GM21825 (cell line): ENCODE measurements around the gene ENDOU.

ENCODE experiments used
- ATAC-seq: cut with Tn5 transposase; IDR thresholded peaks from one replicate; pipeline ENCODE4 v1.9.1; 2021; ENCODE audit warnings: mild to moderate bottlenecking, moderate library complexity; ENCODE audit not compliant: unreplicated experiment

Gene ENDOU

DNA sequence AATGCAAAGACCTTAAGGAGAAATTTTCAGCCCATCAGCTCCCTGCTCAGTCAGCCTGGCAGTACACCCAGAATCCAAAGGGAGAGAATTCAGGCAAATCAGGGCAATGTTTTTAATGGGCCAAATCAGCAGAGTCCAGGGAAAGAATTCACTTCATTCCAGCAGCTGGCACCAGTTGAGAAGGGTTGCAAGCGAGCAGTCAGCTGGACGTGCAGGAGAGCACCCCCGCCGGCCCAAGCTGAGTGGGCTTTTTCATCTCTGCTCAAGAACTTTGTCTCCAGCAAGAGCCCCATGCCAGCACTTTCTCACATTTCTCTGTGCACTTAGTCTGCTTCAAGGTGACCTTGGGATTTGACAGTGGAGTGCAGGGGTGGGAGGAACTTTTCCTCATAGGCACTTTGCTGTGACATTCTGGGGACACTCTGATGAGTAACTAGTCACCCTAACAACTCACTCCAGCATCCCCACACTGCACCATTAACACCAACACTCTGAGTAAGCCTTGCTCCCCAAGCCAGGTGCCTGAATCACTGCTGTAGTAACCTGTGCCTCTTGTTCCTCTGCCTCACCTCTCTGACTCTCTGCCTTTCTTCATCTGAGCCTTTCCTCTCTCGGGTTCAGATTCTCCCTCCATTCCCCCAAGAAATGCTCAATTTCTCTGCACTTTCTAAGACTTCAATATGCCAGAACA lies 2.2 kb downstream of the ENDOU start:
- ATAC-seq, result no peak

DNA sequence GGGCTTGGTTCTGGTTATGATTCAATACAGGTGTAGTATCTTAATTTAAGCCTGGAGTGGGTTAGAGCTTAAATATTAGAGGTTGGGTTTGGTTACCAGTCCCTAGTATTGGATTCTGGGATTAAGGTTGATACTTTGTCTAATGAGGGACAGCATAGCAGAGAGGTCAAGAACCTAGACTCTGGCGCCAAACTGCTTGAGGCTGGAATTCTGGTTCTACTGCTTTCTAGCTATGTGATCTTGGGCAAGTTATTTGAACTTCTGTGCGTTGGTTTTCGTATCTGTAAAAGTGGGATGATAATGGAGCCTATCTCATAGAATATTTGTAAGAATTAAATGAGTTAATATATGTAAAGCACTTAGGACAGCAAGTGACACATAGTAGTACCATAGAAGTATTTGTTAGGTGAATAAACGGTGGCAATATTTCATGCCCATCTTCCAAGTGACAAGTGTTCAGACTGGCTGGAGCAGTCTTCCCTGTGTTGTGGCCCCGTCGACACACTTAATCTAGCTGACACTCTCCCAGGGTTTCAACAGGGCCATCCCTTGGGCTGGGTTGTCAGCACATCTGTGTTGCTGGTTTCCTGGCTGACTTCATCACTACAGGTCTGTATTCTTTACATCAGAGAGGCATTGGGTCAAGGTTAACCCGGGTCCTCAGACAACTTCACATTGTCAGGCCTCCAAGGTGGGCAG lies 3.0 kb downstream of the ENDOU start:
- no peak for ATAC-seq

DNA sequence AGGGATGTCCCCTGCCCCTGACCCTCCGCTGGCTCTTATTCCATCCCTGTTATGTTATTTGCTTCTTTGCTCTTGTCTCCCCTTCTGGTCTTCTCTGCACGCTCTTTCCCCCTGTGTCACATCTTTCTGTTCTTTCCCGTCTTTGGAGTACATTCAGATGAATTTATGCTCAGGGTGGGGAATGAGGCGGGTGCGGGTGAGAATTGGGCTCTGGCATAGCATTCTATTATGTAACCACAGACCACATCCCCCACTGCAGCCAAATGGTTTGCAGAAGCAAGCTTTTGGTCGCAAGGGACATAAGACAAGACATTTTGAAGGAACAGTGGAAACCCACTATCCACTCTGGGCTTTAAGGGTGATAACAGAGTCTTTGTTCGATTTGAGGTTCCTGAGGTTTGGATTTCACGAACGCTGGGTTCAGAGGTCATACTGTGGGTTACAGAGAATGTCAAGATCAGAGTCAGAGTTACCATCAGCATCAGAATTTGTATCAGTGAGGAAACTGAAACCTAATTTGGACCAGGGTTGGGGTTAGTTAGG lies 3.8 kb downstream of the ENDOU start:
- ATAC-seq, result no peak

DNA sequence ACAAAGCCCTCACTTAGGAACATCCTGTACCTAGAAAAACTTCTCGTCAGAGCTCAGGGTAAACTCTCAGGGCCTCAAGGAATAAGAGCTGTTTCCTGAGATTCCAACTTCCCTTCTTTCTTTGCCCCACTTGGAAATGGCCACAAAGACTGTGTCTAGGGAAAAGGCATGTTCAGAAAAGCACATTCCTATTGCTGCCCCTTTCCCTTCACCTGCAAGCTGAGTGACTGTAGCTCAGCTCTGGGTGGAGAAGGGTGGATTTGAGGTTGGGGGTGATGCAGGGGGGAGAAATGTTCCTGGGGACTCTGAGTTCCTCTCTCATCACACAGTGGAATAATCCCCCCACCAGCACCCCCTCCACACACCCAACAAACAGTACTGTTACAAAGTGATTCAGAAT lies 6.8 kb downstream of the ENDOU start:
- no peak for ATAC-seq

DNA sequence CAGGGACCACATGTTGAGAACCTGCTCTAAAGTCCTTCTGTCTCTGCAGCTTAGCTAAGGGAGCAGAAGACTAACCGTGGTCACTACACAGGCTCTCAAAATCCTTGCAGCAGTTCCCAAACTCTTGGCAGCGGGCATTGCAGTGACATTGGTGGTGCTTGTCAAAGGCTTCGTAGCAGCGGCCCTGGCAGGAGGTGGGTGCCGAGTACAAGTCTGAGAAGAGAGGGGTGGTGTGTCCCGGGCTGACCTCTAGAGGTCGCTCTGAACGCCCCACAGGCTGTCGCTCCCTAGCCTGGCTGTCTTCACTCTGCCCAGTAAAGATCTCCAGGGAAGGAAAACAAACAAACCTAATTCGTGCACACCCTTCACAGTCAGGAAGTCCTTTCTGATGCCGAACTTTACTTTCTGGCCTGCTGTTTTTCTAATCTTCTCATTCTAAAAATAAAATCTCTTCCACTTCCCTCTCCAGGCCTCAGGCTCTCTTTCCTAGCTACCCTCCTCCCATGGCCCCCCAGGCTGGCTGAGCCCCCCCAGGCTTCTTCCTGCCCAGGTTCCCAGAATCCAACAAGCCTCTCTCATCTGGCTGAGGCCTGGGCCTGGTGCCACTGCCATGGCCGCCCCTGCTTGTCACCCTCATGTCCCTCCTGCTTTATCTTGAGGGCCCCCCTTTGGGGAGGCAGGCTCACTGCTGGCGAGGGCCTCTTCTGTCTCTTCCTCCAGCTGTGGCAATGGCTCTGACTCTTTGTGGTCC lies 7.7 kb downstream of the ENDOU start:
- no peak for ATAC-seq

DNA sequence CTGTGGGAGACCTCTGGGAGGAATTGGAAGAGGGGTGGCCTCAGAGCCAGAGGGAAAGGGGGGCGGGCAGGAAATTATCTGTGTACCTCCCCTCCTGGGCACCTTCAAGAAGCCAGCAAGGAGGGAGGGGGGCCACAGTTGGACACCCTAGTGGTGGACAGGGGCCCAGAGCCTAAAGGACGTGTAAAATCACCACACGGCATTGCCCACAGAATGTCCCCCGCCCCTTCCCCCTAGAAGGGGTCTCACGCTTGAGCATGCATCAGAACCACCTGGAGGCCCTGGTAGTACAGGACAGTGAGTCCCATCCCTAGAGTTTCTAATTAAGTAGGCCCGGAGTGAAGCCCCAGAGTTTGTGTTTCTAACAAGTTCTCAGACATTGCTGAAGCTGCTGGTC lies 8.2 kb downstream of the ENDOU start:
- ATAC-seq, result no peak

DNA sequence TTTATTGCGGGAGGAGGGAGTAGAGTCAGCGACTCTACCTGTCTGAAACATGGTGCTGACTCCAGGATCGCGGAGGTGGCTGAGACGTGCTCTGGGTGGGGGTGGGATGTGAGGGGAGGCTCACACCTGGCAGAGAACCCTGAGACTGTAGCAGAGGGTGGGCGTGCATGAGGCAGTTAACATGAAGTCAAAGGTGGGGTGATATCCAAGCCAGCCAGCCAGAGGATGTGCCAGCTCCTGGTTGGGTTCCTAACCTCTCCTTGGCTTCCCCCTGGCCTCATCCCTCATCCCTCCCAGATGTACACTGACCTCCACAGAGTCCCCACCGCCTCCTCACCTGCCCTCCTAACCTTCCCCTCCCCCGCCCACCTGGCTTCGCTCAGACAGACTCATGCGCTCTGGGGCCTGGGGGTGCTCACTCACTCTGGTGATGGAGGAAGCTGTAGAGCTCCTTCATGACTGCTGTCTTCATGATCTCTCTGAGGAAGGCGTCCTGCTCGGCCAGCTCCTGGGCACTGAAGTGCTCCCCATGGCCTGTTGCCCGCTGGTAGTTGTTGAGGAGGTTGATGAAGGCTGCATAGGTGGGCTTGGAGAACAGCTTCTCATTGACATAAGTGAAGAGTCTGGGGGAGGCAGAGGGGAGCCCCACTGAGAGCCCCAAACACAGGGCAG lies 9.3 kb downstream of the ENDOU start:
- no peak for ATAC-seq

DNA sequence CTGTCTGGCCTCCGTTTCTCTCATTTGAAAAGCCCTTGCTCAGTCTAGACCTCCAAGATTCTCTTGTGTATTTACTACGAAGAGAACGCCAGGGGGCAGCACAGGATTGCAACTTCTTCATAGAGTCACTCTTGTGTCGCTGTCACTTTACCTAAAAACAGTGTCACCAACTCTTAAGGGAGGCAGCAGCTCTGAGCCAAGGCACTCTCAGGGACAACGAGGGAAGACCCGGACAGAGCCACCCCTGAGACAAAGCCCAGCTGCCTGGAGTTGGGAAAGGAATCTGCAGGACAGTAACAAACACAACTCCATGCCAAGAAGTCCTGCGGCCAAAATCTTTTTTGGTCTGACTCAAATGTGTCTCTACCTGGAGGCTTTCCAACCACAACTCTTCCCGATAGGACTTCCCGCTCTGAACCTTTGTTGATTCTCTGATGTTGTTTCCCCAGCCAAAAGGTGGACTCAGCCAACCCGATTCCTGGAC lies 9.9 kb downstream of the ENDOU start:
- ATAC-seq, result peak; percentile 67

DNA sequence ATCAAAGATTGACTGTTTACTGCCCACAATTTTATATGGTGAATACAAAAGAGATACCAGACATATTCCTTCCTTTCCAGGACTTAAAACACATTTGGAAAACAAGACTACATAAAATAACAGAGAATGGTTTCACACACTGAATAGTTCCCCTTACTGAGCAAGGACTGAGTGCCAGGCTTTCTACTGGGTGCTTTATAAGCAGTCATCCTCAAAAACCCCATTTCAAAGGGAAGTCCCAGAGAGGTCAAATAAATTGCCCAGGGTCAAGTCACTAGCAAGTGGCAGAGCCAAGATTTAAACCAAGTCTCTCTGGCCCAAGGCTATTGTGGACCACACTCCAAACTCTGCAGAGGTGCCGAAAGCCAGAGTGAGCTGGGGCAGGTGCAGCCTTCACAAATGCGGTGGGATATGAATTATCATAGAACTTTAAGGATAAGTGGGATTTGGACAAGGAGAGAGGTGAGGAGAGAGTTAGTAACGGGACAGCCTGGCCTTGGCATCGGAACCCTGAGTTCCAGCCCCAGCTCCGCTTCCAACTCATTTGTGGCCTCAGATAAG lies 10.4 kb downstream of the ENDOU start:
- ATAC-seq, result no peak

DNA sequence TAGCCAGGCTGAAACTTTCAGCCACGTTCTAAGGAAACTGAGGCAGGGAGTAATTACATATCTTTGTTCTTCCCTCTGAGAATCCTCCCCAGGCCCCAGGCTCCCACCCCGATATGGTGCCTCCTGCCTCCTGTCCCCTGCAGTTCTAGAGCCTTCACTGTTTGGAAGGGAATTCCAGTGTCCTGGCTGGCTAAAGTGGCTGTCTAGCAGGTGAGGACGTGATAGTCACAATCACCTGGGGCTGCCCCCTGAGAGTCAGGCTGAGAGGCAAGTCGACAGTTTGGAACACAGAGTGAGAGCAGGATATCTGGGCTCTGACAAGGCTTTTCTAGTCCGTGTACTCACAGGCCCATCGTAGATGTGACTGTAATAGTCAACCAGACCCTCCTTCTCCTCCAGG lies 13.1 kb downstream of the ENDOU start:
- ATAC-seq, result no peak

DNA sequence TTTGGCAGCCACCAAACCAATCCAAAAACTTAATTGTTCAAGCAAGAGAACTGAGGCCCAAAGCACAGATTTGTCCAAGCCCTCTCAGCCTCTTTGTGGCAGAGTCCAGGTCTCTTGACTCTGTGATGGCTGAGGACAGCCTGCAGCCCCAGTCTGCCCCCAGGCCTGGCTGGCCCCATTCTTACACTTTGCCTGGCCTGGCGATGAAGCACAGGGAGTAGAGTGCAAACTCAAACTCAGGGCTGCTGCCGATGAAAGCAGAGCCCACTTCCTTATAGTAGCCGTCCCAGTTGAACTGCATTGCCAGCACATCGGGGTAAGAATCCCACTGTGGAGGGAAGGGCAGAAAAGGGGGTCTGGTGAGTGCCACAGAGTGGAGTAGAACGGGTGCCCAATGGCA lies 13.8 kb downstream of the ENDOU start:
- no peak for ATAC-seq

DNA sequence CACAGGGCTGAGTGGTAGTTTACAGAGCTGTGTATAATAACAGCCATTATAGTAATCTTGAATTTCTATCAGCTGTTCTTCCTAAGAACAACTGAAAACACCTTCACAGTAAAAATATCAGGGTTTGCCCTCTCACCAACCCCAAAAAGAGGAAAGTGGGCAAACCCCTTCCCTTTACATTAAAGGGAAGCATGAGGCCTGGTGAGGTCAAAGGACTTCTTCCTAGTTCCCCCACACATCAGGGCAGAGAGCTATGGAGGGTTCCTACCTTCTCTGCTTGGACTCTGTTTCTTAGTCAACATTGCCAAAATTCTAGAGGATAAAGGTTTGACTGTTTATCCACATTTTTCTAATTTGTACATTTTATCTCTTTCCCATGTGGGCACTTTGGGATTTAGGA lies 15.0 kb downstream of the ENDOU start:
- ATAC-seq, result no peak

DNA sequence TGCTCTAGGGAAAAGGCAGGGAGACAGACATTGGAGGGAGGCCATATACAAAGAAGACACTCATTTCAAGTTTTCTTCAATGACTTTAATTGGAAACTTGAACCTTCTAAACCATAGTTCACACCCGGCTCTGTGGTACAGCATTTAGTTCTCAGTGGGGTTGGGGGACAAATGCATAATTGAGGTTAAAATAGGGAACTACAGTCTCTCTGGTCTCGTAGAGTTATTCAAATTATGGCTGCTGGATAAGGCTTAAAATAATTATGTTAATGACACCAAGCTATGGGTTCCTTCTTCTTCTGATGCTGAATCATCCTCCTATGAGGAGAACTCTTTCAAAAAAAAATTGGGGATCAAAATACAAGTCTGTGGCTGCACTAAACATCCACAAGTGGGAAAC lies 15.6 kb downstream of the ENDOU start:
- ATAC-seq, result no peak

DNA sequence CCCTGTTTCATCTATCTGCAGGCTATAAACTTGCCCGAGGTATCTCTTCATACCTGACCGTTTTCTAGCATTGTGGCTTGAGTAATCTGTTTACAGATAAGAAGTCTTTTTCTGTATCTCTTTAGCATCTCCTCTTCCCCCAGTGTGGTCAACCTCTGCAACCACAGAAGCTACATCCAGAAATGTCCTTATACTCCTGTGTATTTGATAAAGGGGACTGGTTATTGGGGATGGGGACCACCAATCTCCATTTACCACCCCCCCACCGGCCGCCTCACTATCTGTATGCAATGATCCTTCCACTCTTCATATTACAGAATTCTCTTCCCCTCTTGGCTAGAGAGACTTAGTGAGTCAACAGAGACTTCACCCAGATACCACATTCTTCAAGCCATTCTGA lies 16.1 kb downstream of the ENDOU start:
- no peak for ATAC-seq

DNA sequence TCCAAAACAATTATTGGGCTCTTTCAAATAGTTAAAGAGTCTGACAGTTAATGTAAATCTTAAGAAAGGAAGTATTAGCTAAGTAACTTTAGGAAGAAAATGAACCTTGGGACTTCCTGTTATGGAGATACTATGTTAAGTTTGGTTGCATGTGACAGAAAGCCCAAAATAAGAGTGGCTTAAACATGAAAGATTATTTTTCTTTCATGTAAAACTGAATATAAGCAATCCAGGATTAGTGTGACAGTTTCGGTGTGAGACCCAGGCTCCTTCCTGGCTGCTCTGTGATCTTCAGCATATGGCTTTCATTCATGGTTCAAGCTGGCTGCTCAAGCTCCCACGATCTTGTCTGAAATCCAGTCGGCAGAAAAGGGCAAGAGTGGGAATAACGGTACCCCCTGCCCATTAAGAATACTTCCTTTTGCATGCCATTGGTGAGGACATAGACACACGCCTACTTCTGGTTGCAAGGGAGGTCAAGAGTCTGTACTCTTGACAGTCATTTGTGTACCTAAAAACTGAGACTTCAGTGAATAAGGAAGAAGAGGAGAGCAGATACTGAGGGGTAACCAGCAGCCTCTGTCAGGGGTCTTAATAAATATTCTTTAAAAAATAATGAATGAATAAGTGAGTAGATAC lies 17.3 kb downstream of the ENDOU start:
- ATAC-seq, result no peak

DNA sequence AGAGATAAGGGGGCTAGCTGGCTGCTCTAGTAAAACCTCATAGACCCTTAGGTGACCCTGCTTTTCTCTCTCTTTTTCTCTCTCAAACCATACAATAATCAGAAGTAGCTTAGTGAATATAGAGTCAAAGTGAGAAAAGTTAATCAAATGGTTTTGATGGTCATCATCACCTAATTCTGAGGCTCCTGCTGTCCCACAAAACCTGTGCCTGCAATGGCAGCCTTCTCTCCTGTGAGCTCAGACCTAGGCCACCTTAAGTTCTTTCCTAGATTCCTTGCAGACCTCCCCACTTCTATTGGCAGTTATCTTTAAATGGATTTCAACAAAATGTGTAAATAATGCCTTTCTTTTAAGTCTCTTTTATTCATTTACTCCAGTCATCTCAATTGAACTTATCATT lies 17.9 kb downstream of the ENDOU start:
- ATAC-seq, result no peak

DNA sequence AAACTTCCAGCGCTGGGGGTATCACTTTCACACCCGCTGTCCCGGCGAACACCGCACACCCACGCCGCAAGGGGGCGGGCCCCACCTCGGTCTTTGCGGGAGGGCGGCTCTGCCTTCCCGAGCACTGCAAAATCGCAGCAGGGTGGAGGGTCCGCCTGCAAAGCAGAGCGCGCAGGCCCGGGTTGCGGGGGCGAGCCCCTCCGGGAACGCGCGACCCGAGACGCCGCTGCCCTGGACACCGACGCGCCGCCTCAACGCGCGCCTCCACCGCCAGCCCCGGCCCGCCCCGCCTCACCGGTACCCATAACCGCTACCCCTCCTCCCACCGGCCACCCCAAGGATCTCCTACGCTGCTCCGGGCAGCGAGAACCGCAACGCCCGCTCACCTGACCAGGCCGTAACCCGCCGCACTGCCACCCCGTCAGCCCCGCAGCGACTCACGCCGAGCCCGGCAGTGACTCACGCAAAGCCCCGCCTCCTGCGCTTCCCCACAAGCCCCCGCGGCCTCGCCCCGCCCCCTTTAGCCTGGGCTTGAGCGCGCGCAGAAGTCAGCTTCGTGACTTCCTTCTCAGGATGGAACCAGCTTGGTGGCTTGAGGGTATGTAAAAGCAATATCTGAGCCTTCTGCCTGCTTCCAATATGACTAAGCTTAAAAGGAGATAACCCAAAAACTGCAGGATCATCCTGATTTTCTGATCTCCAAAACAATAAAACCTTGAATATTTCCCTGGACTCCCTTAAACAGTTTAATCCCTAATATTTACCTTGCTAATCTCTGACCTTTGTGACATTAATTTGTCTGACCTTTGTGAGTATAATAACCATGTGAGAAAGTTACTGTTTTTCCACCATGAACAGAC lies 19.5 kb downstream of the ENDOU start, which contains the start of gene RPAP3:
RPAP3 (minus strand) TSS at position 465 of the 860 bp plus-strand sequence. CDS start 3,190 bp downstream, outside the sequence.
- peak; percentile 82 for ATAC-seq

DNA sequence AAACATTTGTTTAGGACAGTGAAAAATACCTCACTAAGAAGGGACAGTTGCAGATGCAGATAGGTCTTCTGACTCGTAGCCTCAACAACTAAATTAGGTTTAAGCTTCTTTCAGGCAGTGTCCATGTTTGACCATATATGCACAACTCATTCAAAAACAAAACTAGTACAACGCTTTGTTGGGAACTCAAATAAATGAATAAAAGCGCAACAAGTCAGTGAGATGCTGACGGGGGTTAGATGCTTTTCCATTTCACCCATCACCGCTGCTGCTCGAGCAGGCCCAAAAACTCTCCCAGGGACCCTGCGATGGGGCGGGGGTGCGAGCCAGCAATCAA lies 20.1 kb downstream of the ENDOU start:
- no peak for ATAC-seq

DNA sequence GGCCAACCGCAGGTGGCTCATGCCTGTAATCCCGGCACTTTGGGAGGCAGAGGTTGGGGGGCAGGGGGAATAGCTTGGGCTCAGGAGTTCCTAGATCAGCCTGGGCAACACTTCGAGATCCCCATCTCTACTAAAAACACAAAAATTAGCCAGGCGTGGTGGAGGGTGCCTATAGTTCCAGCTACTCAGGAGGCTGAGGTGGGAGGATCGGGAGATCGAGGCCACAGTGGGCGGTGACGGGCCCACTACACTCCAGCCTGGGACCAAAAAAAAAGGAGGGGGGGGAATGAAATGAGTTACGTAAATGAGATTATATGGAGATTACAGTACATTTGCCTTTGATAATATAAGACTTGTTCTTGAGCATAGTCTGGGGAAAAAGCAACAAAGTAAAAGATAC lies 20.6 kb downstream of the ENDOU start:
- no peak for ATAC-seq
